WTC11 (cell line): Measurements from ENCODE around the gene OSBPL7. TPM values are rescaled to one million over a fixed set of nuclear protein-coding genes. Genes with fewer than 3 reads are reported as not detected.

Experiments
- ATAC-seq: fragments of 200-7000 bp; cut with Tn5 transposase; 2 replicates; pipeline ENCODE4 v1.10.0; 2021; ENCODE audit warnings: mild to moderate bottlenecking, moderate library complexity
- CTCF ChIA-PET: fragments of 300-600 bp; sonication (Branson Sonifier 250); formaldehyde crosslinking; loops from one replicate; lab custom pipeline; 2021; ENCODE audit warnings: antibody characterized with exemption; lab: Charles Lee
- POLR2A ChIA-PET: fragments of 350-600 bp; sonication (Branson Sonifier 250); formaldehyde crosslinking; loops from one replicate; lab custom pipeline; 2021; ENCODE audit warnings: antibody characterized with exemption; lab: Charles Lee
- DNase-seq: peaks from one replicate; pipeline ENCODE4 v3.0.0; 2021; ENCODE audit warnings: low spot score
- H3K27ac Mint-ChIP-seq: 2 replicates; pipeline ENCODE4 v1.8.0; 2021; ENCODE audit warnings: mixed read lengths
- H3K27me3 Mint-ChIP-seq: 2 replicates; pipeline ENCODE4 v1.8.0; 2021; ENCODE audit warnings: low read depth, mild to moderate bottlenecking, moderate library complexity, mixed read lengths
- H3K36me3 Mint-ChIP-seq: 2 replicates; pipeline ENCODE4 v1.8.0; 2021; ENCODE audit warnings: mixed read lengths
- H3K4me1 Mint-ChIP-seq: 2 replicates; pipeline ENCODE4 v1.8.0; 2022; ENCODE audit warnings: mixed read lengths
- H3K4me3 Mint-ChIP-seq: 2 replicates; pipeline ENCODE4 v1.8.0; 2021; ENCODE audit warnings: mild to moderate bottlenecking, moderate library complexity, mixed read lengths
- H3K9me3 Mint-ChIP-seq: 2 replicates; pipeline ENCODE4 v1.8.0; 2021; ENCODE audit warnings: mixed read lengths
- AR ChIP-seq: fragments of 250-450 bp; sonication (Bioruptor Pico); IDR thresholded peaks from 2 replicates; pipeline ENCODE4 v1.9.0; 2021; ENCODE audit warnings: mild to moderate bottlenecking
- ARID4B ChIP-seq: sonication (generic); formaldehyde crosslinking; IDR thresholded peaks from 2 replicates; pipeline ENCODE4 v1.8.0; 2023; ENCODE audit warnings: missing genetic modification reagents, mild to moderate bottlenecking, borderline replicate concordance
- CREM ChIP-seq: sonication (generic); formaldehyde crosslinking; IDR thresholded peaks from 2 replicates; pipeline ENCODE4 v1.8.1; 2022; ENCODE audit warnings: mild to moderate bottlenecking, missing genetic modification reagents, moderate library complexity
- CTCF ChIP-seq: fragments of 200-600 bp; IDR thresholded peaks from 2 replicates; pipeline ENCODE4 v1.8.0; 2022; ENCODE audit warnings: antibody characterized with exemption
- JAZF1 ChIP-seq: fragments of 250-450 bp; sonication (Bioruptor Pico); IDR thresholded peaks from 2 replicates; pipeline ENCODE4 v1.9.0; 2021; ENCODE audit warnings: moderate library complexity, mild to moderate bottlenecking, inconsistent platforms
- MXD4 ChIP-seq: fragments of 250-450 bp; sonication (Bioruptor Pico); IDR thresholded peaks from 2 replicates; pipeline ENCODE4 v1.8.0; 2021; ENCODE audit warnings: mild to moderate bottlenecking, moderate library complexity, borderline replicate concordance
- NR2C2 ChIP-seq: sonication (generic); formaldehyde crosslinking; IDR thresholded peaks from 2 replicates; pipeline ENCODE4 v1.8.0; 2022; ENCODE audit warnings: mild to moderate bottlenecking, missing genetic modification reagents
- NR3C1 ChIP-seq: sonication (generic); formaldehyde crosslinking; conservative IDR thresholded peaks from 2 replicates; pipeline ENCODE4 v1.8.1; 2023; ENCODE audit warnings: low read depth, mild to moderate bottlenecking, missing genetic modification reagents
- PRDM15 ChIP-seq: sonication (generic); formaldehyde crosslinking; IDR thresholded peaks from 2 replicates; pipeline ENCODE4 v1.8.0; 2022; ENCODE audit warnings: missing genetic modification reagents
- SMAD4 ChIP-seq: sonication (generic); formaldehyde crosslinking; IDR thresholded peaks from 2 replicates; pipeline ENCODE4 v1.8.0; 2022; ENCODE audit warnings: mild to moderate bottlenecking, missing genetic modification reagents
- ZNF121 ChIP-seq: sonication (generic); formaldehyde crosslinking; IDR thresholded peaks from 2 replicates; pipeline ENCODE4 v1.8.0; 2023; ENCODE audit warnings: missing genetic modification reagents
- ZNF281 ChIP-seq: sonication (generic); formaldehyde crosslinking; IDR thresholded peaks from 2 replicates; pipeline ENCODE4 v1.8.0; 2023; ENCODE audit warnings: mild to moderate bottlenecking, missing genetic modification reagents
- total RNA-seq: library from RNA; stranded (reverse); gene quantifications from 3 replicates; pipeline ENCODE4 v1.2.3, GENCODE V29; 2021
- TF ChIP-seq, protein P1 (sequence below): sonication (generic); formaldehyde crosslinking; IDR thresholded peaks from 2 replicates; pipeline ENCODE4 v1.8.1; 2022; ENCODE audit warnings: mild to moderate bottlenecking, missing genetic modification reagents, moderate library complexity, borderline replicate concordance
- TF ChIP-seq, protein P2 (sequence below): sonication (generic); formaldehyde crosslinking; IDR thresholded peaks from 2 replicates; pipeline ENCODE4 v1.8.1; 2022; ENCODE audit warnings: low read depth, mild to moderate bottlenecking, moderate library complexity, missing genetic modification reagents, borderline replicate concordance
- TF ChIP-seq, protein P3 (sequence below): sonication (generic); formaldehyde crosslinking; IDR thresholded peaks from 2 replicates; pipeline ENCODE4 v1.8.1; 2023; ENCODE audit warnings: mild to moderate bottlenecking, missing genetic modification reagents, moderate library complexity

OSBPL7 gene
- total RNA-seq, 1 experiment from 2014 or later: 13.5 TPM

DNA sequence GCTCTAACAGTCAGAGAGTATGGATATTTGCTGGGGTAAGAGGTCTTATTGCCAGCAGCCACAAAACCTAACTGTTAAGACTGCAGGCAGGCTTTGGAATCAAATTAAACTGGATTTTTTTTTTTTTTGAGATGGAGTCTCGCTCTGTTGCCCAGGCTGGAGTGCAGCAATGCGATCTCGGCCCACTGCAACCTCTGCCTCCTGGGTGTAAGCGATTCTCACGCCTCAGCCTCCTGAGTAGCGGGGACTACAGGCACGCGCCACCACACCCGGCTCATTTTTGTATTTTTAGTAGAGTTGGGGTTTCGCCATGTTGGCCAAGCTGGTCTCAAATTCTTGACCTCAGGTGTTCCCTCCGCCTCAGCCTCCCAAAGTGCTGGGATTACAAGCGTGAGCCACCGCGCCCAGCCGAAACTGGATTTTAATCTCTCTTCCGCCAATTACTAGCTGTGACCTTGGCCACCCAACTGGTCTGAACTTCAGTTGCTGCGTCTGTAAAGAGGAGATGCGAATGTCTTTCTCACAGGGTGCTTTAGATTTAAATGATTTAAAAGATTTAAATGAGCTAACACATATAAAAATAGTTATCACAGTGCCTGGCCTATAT is 8.9 kb upstream of the OSBPL7 start:
- H3K27me3 Mint-ChIP-seq: no peaks in the 10 kb centered on the region
- ChIA-PET CTCF (interaction anchor here (0.9 to 2.0 kb wide), 6 partner anchors 9 to 131 kb away, joined by 3 to 32 read pairs (median 9); partner anchors contain the start of gene OSBPL7), POLR2A (interaction anchor here (1.2 kb wide), 1 partner anchor 16 kb away, joined by 4 read pairs; no protein-coding TSS in a partner anchor)
- H3K27ac Mint-ChIP-seq: peak overlapping the region; percentile 93
- no peaks in the 10 kb centered on the region for H3K9me3 Mint-ChIP-seq
- peaks cover 21% of the 10 kb centered on the region for H3K36me3 Mint-ChIP-seq
- peak overlapping the region; percentile 98 for H3K4me3 Mint-ChIP-seq
- no peak for DNase-seq
- peaks cover 12% of the 10 kb centered on the region for H3K4me1 Mint-ChIP-seq
- no peak for ATAC-seq
- TF ChIP-seq NR3C1 (CRISPR knock-in tag) (no peak), JAZF1 (CRISPR knock-in tag) (no peak), AR (CRISPR knock-in tag) (no peak), ZNF121 (no peak), PRDM15 (CRISPR knock-in tag) (no peak), CREM (CRISPR knock-in tag) (no peak), SMAD4 (CRISPR knock-in tag) (no peak), ZNF281 (CRISPR knock-in tag) (no peak), MXD4 (CRISPR knock-in tag) (no peak), CTCF (no peak), ARID4B (CRISPR knock-in tag) (no peak), NR2C2 (CRISPR knock-in tag) (no peak)
- TF ChIP-seq, protein P1, sequence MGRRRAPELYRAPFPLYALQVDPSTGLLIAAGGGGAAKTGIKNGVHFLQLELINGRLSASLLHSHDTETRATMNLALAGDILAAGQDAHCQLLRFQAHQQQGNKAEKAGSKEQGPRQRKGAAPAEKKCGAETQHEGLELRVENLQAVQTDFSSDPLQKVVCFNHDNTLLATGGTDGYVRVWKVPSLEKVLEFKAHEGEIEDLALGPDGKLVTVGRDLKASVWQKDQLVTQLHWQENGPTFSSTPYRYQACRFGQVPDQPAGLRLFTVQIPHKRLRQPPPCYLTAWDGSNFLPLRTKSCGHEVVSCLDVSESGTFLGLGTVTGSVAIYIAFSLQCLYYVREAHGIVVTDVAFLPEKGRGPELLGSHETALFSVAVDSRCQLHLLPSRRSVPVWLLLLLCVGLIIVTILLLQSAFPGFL (CRISPR knock-in tag): no peak
- TF ChIP-seq, protein P2, sequence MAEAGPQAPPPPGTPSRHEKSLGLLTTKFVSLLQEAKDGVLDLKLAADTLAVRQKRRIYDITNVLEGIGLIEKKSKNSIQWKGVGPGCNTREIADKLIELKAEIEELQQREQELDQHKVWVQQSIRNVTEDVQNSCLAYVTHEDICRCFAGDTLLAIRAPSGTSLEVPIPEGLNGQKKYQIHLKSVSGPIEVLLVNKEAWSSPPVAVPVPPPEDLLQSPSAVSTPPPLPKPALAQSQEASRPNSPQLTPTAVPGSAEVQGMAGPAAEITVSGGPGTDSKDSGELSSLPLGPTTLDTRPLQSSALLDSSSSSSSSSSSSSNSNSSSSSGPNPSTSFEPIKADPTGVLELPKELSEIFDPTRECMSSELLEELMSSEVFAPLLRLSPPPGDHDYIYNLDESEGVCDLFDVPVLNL: no peak
- TF ChIP-seq, protein P3, sequence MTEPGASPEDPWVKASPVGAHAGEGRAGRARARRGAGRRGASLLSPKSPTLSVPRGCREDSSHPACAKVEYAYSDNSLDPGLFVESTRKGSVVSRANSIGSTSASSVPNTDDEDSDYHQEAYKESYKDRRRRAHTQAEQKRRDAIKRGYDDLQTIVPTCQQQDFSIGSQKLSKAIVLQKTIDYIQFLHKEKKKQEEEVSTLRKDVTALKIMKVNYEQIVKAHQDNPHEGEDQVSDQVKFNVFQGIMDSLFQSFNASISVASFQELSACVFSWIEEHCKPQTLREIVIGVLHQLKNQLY (CRISPR knock-in tag): no peak
